NCI-H2107 treated with DMSO at 0.1 percent for 48 hours (cell line): ENCODE measurements around the gene MVD.
"Not testable (repeated sequence)": the region's sequence is repeated elsewhere in the genome, so short reads cannot be mapped to it uniquely, and the experiment has no call there.

Experiments
- DNase-seq: peaks from one replicate; lab custom pipeline; 2025; ENCODE audit not compliant: unreplicated experiment; lab: John Stamatoyannopoulos, UW

The MVD gene

GRCh38 chr16:88610909-88611812 is 51.7 kb downstream of the MVD start:
- no peak for DNase-seq

- DNase-seq = no peak
Measured at GRCh38 chr16:88610080-88610479, 52.8 kb downstream of the MVD start.

GRCh38 chr16:88609426-88609825 is 53.5 kb downstream of the MVD start:
- DNase-seq = not testable (repeated sequence)

GRCh38 chr16:88608076-88608475 is 54.8 kb downstream of the MVD start:
- no peak for DNase-seq

GRCh38 chr16:88606148-88606757 is 56.6 kb downstream of the MVD start:
- DNase-seq = no peak

- DNase-seq = no peak
Measured at GRCh38 chr16:88605186-88606147, 57.4 kb downstream of the MVD start.

GRCh38 chr16:88602091-88602490 is 60.8 kb downstream of the MVD start:
- DNase-seq = no peak
